ENCODE results near the gene FOXQ1. TPM values are rescaled to one million over a fixed set of nuclear protein-coding genes. Genes with fewer than 3 reads are reported as not detected.

The FOXQ1 gene
- total RNA-seq, 2 experiments from 2014 or later = not detected

DNA sequence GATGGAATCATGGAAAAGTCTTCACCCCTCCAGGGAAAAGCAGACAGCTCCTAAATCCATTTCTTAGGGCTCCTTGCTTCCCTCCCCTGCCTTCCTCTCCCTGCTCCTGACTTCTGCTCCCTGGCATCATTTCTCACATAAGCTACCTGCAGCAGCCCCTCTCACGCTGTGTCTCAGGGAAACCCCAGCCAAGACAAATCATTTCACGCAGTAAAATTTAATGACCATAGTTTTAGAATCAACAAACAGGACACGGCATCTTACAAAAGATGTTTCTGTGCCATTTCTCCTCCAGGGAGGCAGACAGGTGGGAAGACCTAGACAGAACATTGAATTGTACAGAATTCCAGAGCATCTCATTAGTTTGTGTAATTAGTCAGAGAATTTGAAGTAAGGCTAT, 16.5 kb upstream of the FOXQ1 start:
- TF ChIP-seq EZH2phosphoT487 (IDR thresholded peaks at IDR 0.05; ENCODE audit: borderline replicate concordance, low read depth, low read length) = no peak
- TF ChIP-seq, protein P1, sequence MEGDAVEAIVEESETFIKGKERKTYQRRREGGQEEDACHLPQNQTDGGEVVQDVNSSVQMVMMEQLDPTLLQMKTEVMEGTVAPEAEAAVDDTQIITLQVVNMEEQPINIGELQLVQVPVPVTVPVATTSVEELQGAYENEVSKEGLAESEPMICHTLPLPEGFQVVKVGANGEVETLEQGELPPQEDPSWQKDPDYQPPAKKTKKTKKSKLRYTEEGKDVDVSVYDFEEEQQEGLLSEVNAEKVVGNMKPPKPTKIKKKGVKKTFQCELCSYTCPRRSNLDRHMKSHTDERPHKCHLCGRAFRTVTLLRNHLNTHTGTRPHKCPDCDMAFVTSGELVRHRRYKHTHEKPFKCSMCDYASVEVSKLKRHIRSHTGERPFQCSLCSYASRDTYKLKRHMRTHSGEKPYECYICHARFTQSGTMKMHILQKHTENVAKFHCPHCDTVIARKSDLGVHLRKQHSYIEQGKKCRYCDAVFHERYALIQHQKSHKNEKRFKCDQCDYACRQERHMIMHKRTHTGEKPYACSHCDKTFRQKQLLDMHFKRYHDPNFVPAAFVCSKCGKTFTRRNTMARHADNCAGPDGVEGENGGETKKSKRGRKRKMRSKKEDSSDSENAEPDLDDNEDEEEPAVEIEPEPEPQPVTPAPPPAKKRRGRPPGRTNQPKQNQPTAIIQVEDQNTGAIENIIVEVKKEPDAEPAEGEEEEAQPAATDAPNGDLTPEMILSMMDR (conservative IDR thresholded peaks at IDR 0.05; ENCODE audit: low read length) = no peak
- H3K9me3 ChIP-seq (ENCODE audit: low read length) = no peaks in the 10 kb centered on the region
- CTCF ChIA-PET (ENCODE audit: unreplicated experiment) = no interaction called here
- no TSS peak for BruUV-seq (replicated peaks)
- H3K4me1 ChIP-seq (ENCODE audit: insufficient read depth, low read length, poor library complexity, severe bottlenecking) = no peaks in the 10 kb centered on the region
- no peaks in the 10 kb centered on the region for H4K20me1 ChIP-seq (ENCODE audit: insufficient read depth, low read length)
- no peaks in the 10 kb centered on the region for H3K79me2 ChIP-seq (ENCODE audit: insufficient read depth, low read depth, low read length)
- intact Hi-C loops (cut with micrococcal nuclease; ENCODE audit: unreplicated experiment) = no loop called here
- H3K4me3 ChIP-seq (ENCODE audit: low read depth, low read length, poor library complexity, severe bottlenecking) = no peak overlapping the region
- H3K27ac ChIP-seq (ENCODE audit: low read depth, low read length, poor library complexity, severe bottlenecking) = no peak overlapping the region
- no peak for DNase-seq (ENCODE audit: low spot score)
- no peak overlapping the region for H3K4me2 ChIP-seq (ENCODE audit: low read length)
- H3K9me2 ChIP-seq (ENCODE audit: insufficient read depth, low read length) = no peaks in the 10 kb centered on the region
- POLR2A ChIA-PET = no interaction called here
- H2AFZ ChIP-seq (ENCODE audit: low read length) = no peak overlapping the region
- H3K36me3 ChIP-seq (ENCODE audit: insufficient read depth, low read length) = no peaks in the 10 kb centered on the region

DNA sequence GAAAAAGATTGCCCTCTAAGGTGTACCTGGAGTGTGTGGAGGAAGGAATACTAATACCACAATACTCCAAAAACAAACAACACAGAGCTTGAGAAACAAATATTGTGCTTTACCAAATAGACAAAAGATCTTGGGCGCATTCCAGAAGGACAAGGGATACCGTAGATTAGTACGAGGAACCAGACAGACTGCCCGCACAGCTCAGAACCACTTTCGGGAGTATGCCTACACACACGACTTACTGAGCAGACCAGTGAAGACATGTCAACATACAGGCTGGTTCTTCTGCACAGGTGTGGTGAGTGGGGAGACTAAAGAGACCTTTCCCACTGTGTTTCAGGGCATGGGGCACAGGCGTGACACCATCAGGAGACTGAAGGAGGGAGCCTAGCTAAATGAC, 15.8 kb upstream of the FOXQ1 start:
- Histone ChIP-seq H3K36me3 (ENCODE audit: insufficient read depth, low read length) (no peaks in the 10 kb centered on the region), H4K20me1 (ENCODE audit: insufficient read depth, low read length) (no peaks in the 10 kb centered on the region), H3K4me1 (ENCODE audit: insufficient read depth, low read length, poor library complexity, severe bottlenecking) (no peaks in the 10 kb centered on the region), H2AFZ (ENCODE audit: low read length) (no peak overlapping the region), H3K79me2 (ENCODE audit: insufficient read depth, low read depth, low read length) (no peaks in the 10 kb centered on the region), H3K27ac (ENCODE audit: low read depth, low read length, poor library complexity, severe bottlenecking) (no peak overlapping the region), H3K9me3 (ENCODE audit: low read length) (no peaks in the 10 kb centered on the region), H3K9me2 (ENCODE audit: insufficient read depth, low read length) (no peaks in the 10 kb centered on the region), H3K4me3 (ENCODE audit: low read depth, low read length, poor library complexity, severe bottlenecking) (no peak overlapping the region), H3K4me2 (ENCODE audit: low read length) (no peak overlapping the region)
- BruUV-seq (replicated peaks) = no TSS peak
- TF ChIP-seq, protein P1 (conservative IDR thresholded peaks at IDR 0.05; ENCODE audit: low read length) = no peak
- no peak for TF ChIP-seq EZH2phosphoT487 (IDR thresholded peaks at IDR 0.05; ENCODE audit: borderline replicate concordance, low read depth, low read length)
- intact Hi-C loops (cut with micrococcal nuclease; ENCODE audit: unreplicated experiment) = no loop called here
- no peak for DNase-seq (ENCODE audit: low spot score)
- ChIA-PET POLR2A (no interaction called here), CTCF (ENCODE audit: unreplicated experiment) (no interaction called here)

GRCh38 chr6:1296542-1296941, 15.4 kb upstream of the FOXQ1 start:
- BruUV-seq (replicated peaks) = no TSS peak
- H3K79me2 ChIP-seq (ENCODE audit: insufficient read depth, low read depth, low read length) = no peaks in the 10 kb centered on the region
- H3K4me3 ChIP-seq (ENCODE audit: low read depth, low read length, poor library complexity, severe bottlenecking) = no peak overlapping the region
- intact Hi-C loops (cut with micrococcal nuclease; ENCODE audit: unreplicated experiment) = no loop called here
- no peaks in the 10 kb centered on the region for H3K9me3 ChIP-seq (ENCODE audit: low read length)
- POLR2A ChIA-PET = interaction anchor here (0.6 to 1.0 kb wide), 2 partner anchors 208 to 828 kb away, joined by 3 read pairs; no protein-coding TSS in a partner anchor
- no peak overlapping the region for H2AFZ ChIP-seq (ENCODE audit: low read length)
- H3K4me1 ChIP-seq (ENCODE audit: insufficient read depth, low read length, poor library complexity, severe bottlenecking) = no peaks in the 10 kb centered on the region
- TF ChIP-seq, protein P1 (conservative IDR thresholded peaks at IDR 0.05; ENCODE audit: low read length) = no peak
- TF ChIP-seq EZH2phosphoT487 (IDR thresholded peaks at IDR 0.05; ENCODE audit: borderline replicate concordance, low read depth, low read length) = no peak
- no peak overlapping the region for H3K27ac ChIP-seq (ENCODE audit: low read depth, low read length, poor library complexity, severe bottlenecking)
- H3K4me2 ChIP-seq (ENCODE audit: low read length) = no peak overlapping the region
- no peaks in the 10 kb centered on the region for H4K20me1 ChIP-seq (ENCODE audit: insufficient read depth, low read length)
- no peak for DNase-seq (ENCODE audit: low spot score)
- no peaks in the 10 kb centered on the region for H3K36me3 ChIP-seq (ENCODE audit: insufficient read depth, low read length)
- no peaks in the 10 kb centered on the region for H3K9me2 ChIP-seq (ENCODE audit: insufficient read depth, low read length)
- CTCF ChIA-PET (ENCODE audit: unreplicated experiment) = no interaction called here
